ENCODE measurements around the gene CRY2. TPM values are rescaled to one million over a fixed set of nuclear protein-coding genes. Genes with fewer than 3 reads are reported as not detected.
A peak's percentile ranks its signal among the peaks of the same experiment; 100 is the strongest.
"Not testable (repeated sequence)": the region's sequence is repeated elsewhere in the genome, so short reads cannot be mapped to it uniquely, and the experiment has no call there.

The CRY2 gene
- total and polyA plus RNA-seq, 7 experiments from 2014 or later = 26.9 to 202 (median 66.0) TPM

DNA sequence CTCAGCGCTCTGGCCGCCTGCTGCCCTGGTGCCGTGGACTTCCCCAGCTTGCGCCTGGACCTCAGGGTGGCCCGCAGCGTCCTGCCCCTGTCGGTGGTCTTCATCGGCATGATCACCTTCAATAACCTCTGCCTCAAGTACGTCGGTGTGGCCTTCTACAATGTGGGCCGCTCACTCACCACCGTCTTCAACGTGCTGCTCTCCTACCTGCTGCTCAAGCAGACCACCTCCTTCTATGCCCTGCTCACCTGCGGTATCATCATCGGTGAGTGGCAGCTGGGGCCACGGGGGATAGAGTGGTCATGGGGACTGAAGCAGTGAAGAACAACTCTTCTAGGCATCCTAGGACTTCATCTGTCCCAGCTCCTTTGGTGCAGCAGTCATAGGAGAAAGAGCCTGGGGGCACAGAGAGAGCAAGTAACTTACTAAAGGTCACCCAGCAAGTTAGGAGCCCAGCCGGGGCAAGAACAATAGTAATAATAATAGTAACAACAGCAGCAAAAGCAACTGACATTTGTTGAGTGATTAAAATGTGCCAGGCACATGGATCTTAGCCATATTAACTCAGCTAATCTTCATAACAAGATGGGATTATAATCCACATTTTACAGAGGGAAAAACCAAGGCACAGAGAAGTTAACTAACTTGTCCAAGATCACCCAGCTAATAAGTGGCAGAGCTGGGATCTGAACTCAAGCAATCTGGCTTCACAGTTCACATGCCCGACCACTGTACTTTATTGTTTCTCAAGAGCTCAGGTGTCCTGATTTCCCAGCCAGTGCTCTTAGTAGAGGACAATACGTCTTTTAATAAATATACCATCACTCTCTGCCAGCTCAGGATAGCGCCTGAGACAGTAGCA is 41.0 kb upstream of the CRY2 start:
- peaks cover 0 to 18% (median 0%) of the 10 kb centered on the region in 5 donors for H3K36me3 Mint-ChIP-seq
- peaks cover 36 to 54% (median 44%) of the 10 kb centered on the region in 7 donors for H3K4me1 Mint-ChIP-seq
- Histone ChIP-seq H3K27ac (ENCODE audit: low read depth, low read length) (peak overlapping the region; percentile 87), H3K9me3 (ENCODE audit: control insufficient read depth in 2 of 3, low read length in 3 of 3) (no peaks in the 10 kb centered on the region), H3K27me3 (ENCODE audit: control insufficient read depth in 2 of 2, insufficient read depth in 2 of 2, low read length in 2 of 2) (no peaks in the 10 kb centered on the region), H3K36me3 (ENCODE audit: control insufficient read depth in 2 of 3, insufficient read depth in 3 of 3, low read length in 3 of 3) (peaks cover 0 to 18% (median 0%) of the 10 kb centered on the region in 3 experiments), H3K4me3 (ENCODE audit: low read length) (peak overlapping the region; percentile 95), H3K4me1 (ENCODE audit: control insufficient read depth in 2 of 2, insufficient read depth in 2 of 2, low read length in 2 of 2) (peaks cover 27 to 29% of the 10 kb centered on the region in 2 donors)
- peak overlapping the region in 8 of 9 donors; percentile 61 to 94 (median 79) for H3K27ac Mint-ChIP-seq
- ATAC-seq (no peak), DNase-seq (no peak)
- H3K4me3 Mint-ChIP-seq = peak overlapping the region; percentile 86 to 99 (median 92)
- POLR2A ChIA-PET = interaction anchor here (1.0 kb wide), 1 partner anchor 111 kb away, joined by 4 read pairs; the partner anchor contains the start of gene PEX16
- intact Hi-C loops (cut with micrococcal nuclease) = loop anchor here in 1 of 2 donors (10.0 kb wide), 1 partner anchor 318 kb away; the partner anchor contains the start of gene PHF21A
- no peaks in the 10 kb centered on the region for H3K27me3 Mint-ChIP-seq
- CTCF ChIA-PET = interaction anchor here (0.6 to 1.3 kb wide), 3 partner anchors 37 to 1136 kb away, joined by 3 to 7 read pairs (median 3); no protein-coding TSS in a partner anchor
- no peaks in the 10 kb centered on the region for H3K9me3 Mint-ChIP-seq

- ATAC-seq (no peak), DNase-seq (no peak)
- Histone ChIP-seq H3K36me3 (ENCODE audit: control insufficient read depth in 2 of 3, insufficient read depth in 3 of 3, low read length in 3 of 3) (peaks cover 0 to 26% (median 0%) of the 10 kb centered on the region in 3 experiments), H3K9me3 (ENCODE audit: control insufficient read depth in 2 of 3, low read length in 3 of 3) (no peaks in the 10 kb centered on the region), H3K27ac (ENCODE audit: low read depth, low read length) (no peak overlapping the region), H3K4me1 (ENCODE audit: control insufficient read depth in 2 of 2, insufficient read depth in 2 of 2, low read length in 2 of 2) (peaks cover 27 to 29% of the 10 kb centered on the region in 2 donors), H3K4me3 (ENCODE audit: low read length) (no peak overlapping the region), H3K27me3 (ENCODE audit: control insufficient read depth in 2 of 2, insufficient read depth in 2 of 2, low read length in 2 of 2) (no peaks in the 10 kb centered on the region)
- peak overlapping the region in 3 of 9 donors; percentile 12 to 94 (median 58) for H3K27ac Mint-ChIP-seq
- no peaks in the 10 kb centered on the region for H3K9me3 Mint-ChIP-seq
- intact Hi-C loops (cut with micrococcal nuclease) = loop anchor here in 1 of 2 donors (10.0 kb wide), 1 partner anchor 318 kb away; the partner anchor contains the start of gene PHF21A
- peaks cover 0 to 18% (median 0%) of the 10 kb centered on the region in 5 donors for H3K36me3 Mint-ChIP-seq
- peak overlapping the region; percentile 32 to 99 (median 92) for H3K4me3 Mint-ChIP-seq
- ChIA-PET CTCF (interaction anchor here (0.6 to 1.3 kb wide), 2 partner anchors 36 to 1137 kb away, joined by 3 to 7 read pairs; no protein-coding TSS in a partner anchor), POLR2A (no interaction called here)
- no peaks in the 10 kb centered on the region for H3K27me3 Mint-ChIP-seq
- peaks cover 36 to 54% (median 44%) of the 10 kb centered on the region in 7 donors for H3K4me1 Mint-ChIP-seq
Observed at GRCh38 chr11:45806937-45807791, 40.1 kb upstream of the CRY2 start.

DNA sequence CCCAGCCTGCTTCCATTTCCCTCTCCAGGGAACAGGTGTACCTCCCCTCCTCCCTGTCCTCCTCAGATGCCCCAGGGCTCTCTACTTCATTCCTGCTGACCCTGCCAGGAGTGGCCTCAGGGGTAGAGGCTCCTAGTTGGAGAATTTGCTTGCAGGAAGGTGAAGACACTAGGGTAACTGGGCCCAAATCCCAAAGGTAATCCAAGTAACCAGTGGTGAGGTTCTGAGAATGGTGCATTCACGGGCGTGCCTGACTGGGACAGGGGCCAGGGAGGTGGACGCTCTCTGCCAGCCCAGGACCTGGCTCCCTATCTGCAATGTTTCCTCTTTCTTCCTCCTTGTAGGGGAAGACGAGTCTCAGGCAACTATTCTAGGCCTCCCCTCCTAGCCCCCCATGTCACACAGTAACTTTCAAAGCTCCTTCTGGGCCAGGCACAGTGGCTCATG is 39.5 kb upstream of the CRY2 start:
- DNase-seq (no peak), ATAC-seq (no peak)
- Mint-ChIP-seq H3K4me1 (peaks cover 36 to 54% (median 44%) of the 10 kb centered on the region in 7 donors), H3K4me3 (peak overlapping the region in 8 of 10 donors; percentile 28 to 99 (median 74)), H3K36me3 (peaks cover 0 to 18% (median 0%) of the 10 kb centered on the region in 5 donors), H3K27ac (peak overlapping the region in 2 of 9 donors; percentile 25 to 78), H3K9me3 (no peaks in the 10 kb centered on the region), H3K27me3 (no peaks in the 10 kb centered on the region)
- POLR2A ChIA-PET = no interaction called here
- H3K9me3 ChIP-seq (ENCODE audit: control insufficient read depth in 2 of 3, low read length in 3 of 3) = no peaks in the 10 kb centered on the region
- H3K27ac ChIP-seq (ENCODE audit: low read depth, low read length) = no peak overlapping the region
- H3K36me3 ChIP-seq (ENCODE audit: control insufficient read depth in 2 of 3, insufficient read depth in 3 of 3, low read length in 3 of 3) = peaks cover 0 to 29% (median 0%) of the 10 kb centered on the region in 3 experiments
- H3K4me3 ChIP-seq (ENCODE audit: low read length) = no peak overlapping the region
- intact Hi-C loops (cut with micrococcal nuclease) = loop anchor here in 1 of 2 donors (10.0 kb wide), 1 partner anchor 317 kb away; the partner anchor contains the start of gene PHF21A
- H3K27me3 ChIP-seq (ENCODE audit: control insufficient read depth in 2 of 2, insufficient read depth in 2 of 2, low read length in 2 of 2) = no peaks in the 10 kb centered on the region
- H3K4me1 ChIP-seq (ENCODE audit: control insufficient read depth in 2 of 2, insufficient read depth in 2 of 2, low read length in 2 of 2) = peaks cover 27 to 29% of the 10 kb centered on the region in 2 donors
- CTCF ChIA-PET = no interaction called here

- intact Hi-C loops (cut with micrococcal nuclease) = loop anchor here in 1 of 2 donors (10.0 kb wide), 1 partner anchor 316 kb away; the partner anchor contains the start of gene PHF21A
- H3K27ac ChIP-seq (ENCODE audit: low read depth, low read length); POLR2A ChIA-PET; ATAC-seq; DNase-seq; H3K27me3 ChIP-seq (ENCODE audit: control insufficient read depth in 2 of 2, insufficient read depth in 2 of 2, low read length in 2 of 2); H3K9me3 ChIP-seq (ENCODE audit: control insufficient read depth in 2 of 3, low read length in 3 of 3); H3K27me3 Mint-ChIP-seq; H3K9me3 Mint-ChIP-seq; H3K4me3 ChIP-seq (ENCODE audit: low read length): not testable (repeated sequence)
- Histone ChIP-seq H3K36me3 (ENCODE audit: control insufficient read depth in 2 of 3, insufficient read depth in 3 of 3, low read length in 3 of 3) (peaks cover 0 to 29% (median 0%) of the 10 kb centered on the region in 3 experiments), H3K4me1 (ENCODE audit: control insufficient read depth in 2 of 2, insufficient read depth in 2 of 2, low read length in 2 of 2) (peaks cover 27 to 29% of the 10 kb centered on the region in 2 donors)
- peak overlapping the region in 1 of 9 donors; percentile 46 for H3K27ac Mint-ChIP-seq
- peaks cover 0 to 18% (median 0%) of the 10 kb centered on the region in 5 donors for H3K36me3 Mint-ChIP-seq
- peak overlapping the region in 1 of 10 donors; percentile 40 for H3K4me3 Mint-ChIP-seq
- H3K4me1 Mint-ChIP-seq = peaks cover 36 to 54% (median 46%) of the 10 kb centered on the region in 7 donors
- CTCF ChIA-PET = interaction anchor here (0.6 kb wide), 1 partner anchor 36 kb away, joined by 3 read pairs; no protein-coding TSS in a partner anchor
Observed at GRCh38 chr11:45808427-45808826, 38.8 kb upstream of the CRY2 start.

- ATAC-seq (no peak), DNase-seq (no peak)
- ChIA-PET POLR2A (interaction anchor here (0.5 kb wide), 1 partner anchor 30 kb away, joined by 4 read pairs; no protein-coding TSS in a partner anchor), CTCF (no interaction called here)
- peaks cover 27 to 29% of the 10 kb centered on the region in 2 donors for H3K4me1 ChIP-seq (ENCODE audit: control insufficient read depth in 2 of 2, insufficient read depth in 2 of 2, low read length in 2 of 2)
- Mint-ChIP-seq H3K4me3 (peak overlapping the region in 2 of 10 donors; percentile 15 to 74), H3K36me3 (peaks cover 0 to 18% (median 0%) of the 10 kb centered on the region in 5 donors), H3K9me3 (no peaks in the 10 kb centered on the region), H3K27ac (peak overlapping the region in 8 of 9 donors; percentile 18 to 84 (median 46)), H3K4me1 (peaks cover 32 to 54% (median 43%) of the 10 kb centered on the region in 7 donors), H3K27me3 (no peaks in the 10 kb centered on the region)
- peaks cover 0 to 23% (median 0%) of the 10 kb centered on the region in 3 experiments for H3K36me3 ChIP-seq (ENCODE audit: control insufficient read depth in 2 of 3, insufficient read depth in 3 of 3, low read length in 3 of 3)
- no peaks in the 10 kb centered on the region for H3K27me3 ChIP-seq (ENCODE audit: control insufficient read depth in 2 of 2, insufficient read depth in 2 of 2, low read length in 2 of 2)
- intact Hi-C loops (cut with micrococcal nuclease) = loop anchor here in 1 of 2 donors (10.0 kb wide), 1 partner anchor 315 kb away; the partner anchor contains the start of gene PHF21A
- H3K4me3 ChIP-seq (ENCODE audit: low read length) = no peak overlapping the region
- H3K27ac ChIP-seq (ENCODE audit: low read depth, low read length) = no peak overlapping the region
- H3K9me3 ChIP-seq (ENCODE audit: control insufficient read depth in 2 of 3, low read length in 3 of 3) = no peaks in the 10 kb centered on the region
Observed at GRCh38 chr11:45809456-45810395, 37.5 kb upstream of the CRY2 start.

All from naive thymus-derived CD4-positive, alpha-beta T cell (primary cell).